HepG2 (cell line): ENCODE data around the gene PRKACB. TPM values are rescaled to one million over a fixed set of nuclear protein-coding genes. Genes with fewer than 3 reads are reported as not detected.

ENCODE experiments used
- polyA plus RNA-seq, 8 experiments: library from polyadenylated mRNA; depleted of rRNA in 3 of 8; stranded (reverse) in 7 of 8; unstranded in 1 of 8; fragments of >200 nt; fragmentation: Illumina TruSeq in 4 of 8; extraction: Trizol in 4 of 8; gene quantifications; 2 replicates each; pipeline versions ENCODE4 v1.2.1 to v1.2.3, GENCODE V29; 2011 to 2016; ENCODE audit warnings: low read depth in 4 of 8, missing spikeins in 1 of 8, mixed read lengths in 1 of 8; ENCODE audit not compliant: insufficient read depth in 1 of 8
- small RNA-seq, 3 experiments: library from RNA; depleted of rRNA; stranded (forward); fragments of <200 nt; gene quantifications; one replicate each; pipeline ENCODE3, GENCODE V24; 2012; ENCODE audit warnings: low read depth in 2 of 3, low replicate concordance in 1 of 3; ENCODE audit not compliant: insufficient read length in 3 of 3, insufficient read depth in 2 of 3
- total RNA-seq, 5 experiments: library from RNA; depleted of rRNA; stranded (reverse); fragments of >200 nt; fragmentation: Illumina TruSeq; extraction: Trizol; gene quantifications; 2 replicates each; pipeline ENCODE4 v1.2.3, GENCODE V29; 2016; ENCODE audit warnings: low read depth in 1 of 5

Gene PRKACB
- total and polyA plus RNA-seq, 2 of the 13 experiments (the other 11 are each of a cell fraction or from before 2014, with no cell fraction given): 3.5 to 5.8 TPM

Small RNA genes lying within 50 kb of the gene (small RNA-seq; reads per million reads assigned to genes)
- gene AL450063.1 (0 reads per million in 3 experiments), gene RF00410 (0 reads per million in 3 experiments)

Other genes with a start within 250 kb of the PRKACB start
- 0.22 and 0.38 TPM in 2 replicates for gene TTLL7, start 145.1 kb upstream of the PRKACB start, total RNA-seq (2016; rRNA removed; fragmentation: Illumina TruSeq; extraction: Trizol)
- 0.07 and 0.13 TPM in 2 replicates for gene TTLL7, start 145.1 kb upstream of the PRKACB start, polyA plus RNA-seq (2011; rRNA removed)
- 0.18 TPM in 2 replicates for gene SAMD13, start 157.4 kb downstream of the PRKACB start, total RNA-seq (2016; rRNA removed; fragmentation: Illumina TruSeq; extraction: Trizol)
- 0.09 TPM in 1 of 2 replicates, not detected in the other for gene SAMD13, start 157.4 kb downstream of the PRKACB start, polyA plus RNA-seq (2011; rRNA removed)